WTC11 (cell line): Measurements from ENCODE around the gene FANK1.

Experiments used
- CREB1 ChIP-seq: sonication (generic); formaldehyde crosslinking; IDR thresholded peaks from 2 replicates; pipeline ENCODE4 v1.8.0; 2023; ENCODE audit warnings: mild to moderate bottlenecking, missing genetic modification reagents
- FOXJ3 ChIP-seq: sonication (generic); formaldehyde crosslinking; IDR thresholded peaks from 2 replicates; pipeline ENCODE4 v1.9.0; 2021; ENCODE audit warnings: missing genetic modification reagents, mild to moderate bottlenecking, borderline replicate concordance
- NFATC4 ChIP-seq: fragments of 250-450 bp; sonication (Bioruptor Pico); IDR thresholded peaks from 2 replicates; pipeline ENCODE4 v1.9.0; 2021; ENCODE audit warnings: mild to moderate bottlenecking
- NFYB ChIP-seq: sonication (generic); formaldehyde crosslinking; conservative IDR thresholded peaks from 2 replicates; pipeline ENCODE4 v1.8.0; 2022; ENCODE audit warnings: low read depth, missing genetic modification reagents
- NR2C2 ChIP-seq: sonication (generic); formaldehyde crosslinking; IDR thresholded peaks from 2 replicates; pipeline ENCODE4 v1.8.0; 2022; ENCODE audit warnings: mild to moderate bottlenecking, missing genetic modification reagents
- PRRX2 ChIP-seq: fragments of 250-450 bp; sonication (Bioruptor Pico); IDR thresholded peaks from 2 replicates; pipeline ENCODE4 v1.8.0; 2021; ENCODE audit warnings: mild to moderate bottlenecking
- RELA ChIP-seq: sonication (generic); formaldehyde crosslinking; IDR thresholded peaks from 2 replicates; pipeline ENCODE4 v1.8.1; 2022; ENCODE audit warnings: missing genetic modification reagents, mild to moderate bottlenecking, borderline replicate concordance
- TP53 ChIP-seq: sonication (generic); formaldehyde crosslinking; IDR thresholded peaks from 2 replicates; pipeline ENCODE4 v1.8.1; 2023; ENCODE audit warnings: mild to moderate bottlenecking, missing genetic modification reagents
- ZNF263 ChIP-seq: sonication (generic); formaldehyde crosslinking; IDR thresholded peaks from 2 replicates; pipeline ENCODE4 v1.8.1; 2022; ENCODE audit warnings: low read depth, mild to moderate bottlenecking, moderate library complexity, missing genetic modification reagents
- TF ChIP-seq, protein P1 (sequence below): fragments of 200-600 bp; IDR thresholded peaks from 2 replicates; pipeline ENCODE4 v1.8.0; 2022; ENCODE audit warnings: antibody characterized with exemption
- TF ChIP-seq, protein P2 (sequence below): sonication (generic); formaldehyde crosslinking; IDR thresholded peaks from 2 replicates; pipeline ENCODE4 v1.8.0; 2022; ENCODE audit warnings: mild to moderate bottlenecking, missing genetic modification reagents
- TF ChIP-seq, protein P3 (sequence below): sonication (generic); formaldehyde crosslinking; IDR thresholded peaks from 2 replicates; pipeline ENCODE4 v1.8.1; 2023; ENCODE audit warnings: mild to moderate bottlenecking, missing genetic modification reagents
- TF ChIP-seq, protein P4 (sequence below): sonication (generic); formaldehyde crosslinking; IDR thresholded peaks from 2 replicates; pipeline ENCODE4 v1.8.0; 2023; ENCODE audit warnings: missing genetic modification reagents, mild to moderate bottlenecking, borderline replicate concordance

DNA sequence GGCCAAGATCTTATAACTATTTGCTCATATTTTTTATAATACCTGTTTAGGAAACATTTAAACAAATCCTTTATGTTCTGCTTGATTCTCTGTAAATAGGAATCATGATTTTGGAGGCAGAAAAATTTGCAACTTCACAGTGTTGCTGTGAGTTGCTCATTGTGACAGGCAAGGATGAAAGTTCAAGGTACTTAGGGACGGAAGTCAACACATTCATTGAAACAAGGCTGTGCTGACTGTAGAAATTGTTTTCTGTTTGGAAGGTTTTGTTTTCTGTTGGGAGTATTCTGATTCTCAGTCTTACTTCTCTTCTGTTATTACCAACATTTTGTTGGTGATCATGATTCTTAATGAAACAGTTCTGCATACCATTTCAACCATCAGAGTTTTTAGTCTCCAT, 54.9 kb downstream of the FANK1 start:
- no peak for TF ChIP-seq FOXJ3 (CRISPR knock-in tag)
- no peak for TF ChIP-seq CREB1 (CRISPR knock-in tag)
- TF ChIP-seq NFYB: no peak
- TF ChIP-seq, protein P1, sequence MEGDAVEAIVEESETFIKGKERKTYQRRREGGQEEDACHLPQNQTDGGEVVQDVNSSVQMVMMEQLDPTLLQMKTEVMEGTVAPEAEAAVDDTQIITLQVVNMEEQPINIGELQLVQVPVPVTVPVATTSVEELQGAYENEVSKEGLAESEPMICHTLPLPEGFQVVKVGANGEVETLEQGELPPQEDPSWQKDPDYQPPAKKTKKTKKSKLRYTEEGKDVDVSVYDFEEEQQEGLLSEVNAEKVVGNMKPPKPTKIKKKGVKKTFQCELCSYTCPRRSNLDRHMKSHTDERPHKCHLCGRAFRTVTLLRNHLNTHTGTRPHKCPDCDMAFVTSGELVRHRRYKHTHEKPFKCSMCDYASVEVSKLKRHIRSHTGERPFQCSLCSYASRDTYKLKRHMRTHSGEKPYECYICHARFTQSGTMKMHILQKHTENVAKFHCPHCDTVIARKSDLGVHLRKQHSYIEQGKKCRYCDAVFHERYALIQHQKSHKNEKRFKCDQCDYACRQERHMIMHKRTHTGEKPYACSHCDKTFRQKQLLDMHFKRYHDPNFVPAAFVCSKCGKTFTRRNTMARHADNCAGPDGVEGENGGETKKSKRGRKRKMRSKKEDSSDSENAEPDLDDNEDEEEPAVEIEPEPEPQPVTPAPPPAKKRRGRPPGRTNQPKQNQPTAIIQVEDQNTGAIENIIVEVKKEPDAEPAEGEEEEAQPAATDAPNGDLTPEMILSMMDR: no peak
- TF ChIP-seq NFATC4 (CRISPR knock-in tag): no peak
- TF ChIP-seq, protein P2, sequence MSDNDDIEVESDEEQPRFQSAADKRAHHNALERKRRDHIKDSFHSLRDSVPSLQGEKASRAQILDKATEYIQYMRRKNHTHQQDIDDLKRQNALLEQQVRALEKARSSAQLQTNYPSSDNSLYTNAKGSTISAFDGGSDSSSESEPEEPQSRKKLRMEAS (CRISPR knock-in tag): no peak
- TF ChIP-seq, protein P3, sequence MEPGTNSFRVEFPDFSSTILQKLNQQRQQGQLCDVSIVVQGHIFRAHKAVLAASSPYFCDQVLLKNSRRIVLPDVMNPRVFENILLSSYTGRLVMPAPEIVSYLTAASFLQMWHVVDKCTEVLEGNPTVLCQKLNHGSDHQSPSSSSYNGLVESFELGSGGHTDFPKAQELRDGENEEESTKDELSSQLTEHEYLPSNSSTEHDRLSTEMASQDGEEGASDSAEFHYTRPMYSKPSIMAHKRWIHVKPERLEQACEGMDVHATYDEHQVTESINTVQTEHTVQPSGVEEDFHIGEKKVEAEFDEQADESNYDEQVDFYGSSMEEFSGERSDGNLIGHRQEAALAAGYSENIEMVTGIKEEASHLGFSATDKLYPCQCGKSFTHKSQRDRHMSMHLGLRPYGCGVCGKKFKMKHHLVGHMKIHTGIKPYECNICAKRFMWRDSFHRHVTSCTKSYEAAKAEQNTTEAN (CRISPR knock-in tag): no peak
- no peak for TF ChIP-seq NR2C2 (CRISPR knock-in tag)
- TF ChIP-seq TP53 (CRISPR knock-in tag): no peak
- TF ChIP-seq, protein P4, sequence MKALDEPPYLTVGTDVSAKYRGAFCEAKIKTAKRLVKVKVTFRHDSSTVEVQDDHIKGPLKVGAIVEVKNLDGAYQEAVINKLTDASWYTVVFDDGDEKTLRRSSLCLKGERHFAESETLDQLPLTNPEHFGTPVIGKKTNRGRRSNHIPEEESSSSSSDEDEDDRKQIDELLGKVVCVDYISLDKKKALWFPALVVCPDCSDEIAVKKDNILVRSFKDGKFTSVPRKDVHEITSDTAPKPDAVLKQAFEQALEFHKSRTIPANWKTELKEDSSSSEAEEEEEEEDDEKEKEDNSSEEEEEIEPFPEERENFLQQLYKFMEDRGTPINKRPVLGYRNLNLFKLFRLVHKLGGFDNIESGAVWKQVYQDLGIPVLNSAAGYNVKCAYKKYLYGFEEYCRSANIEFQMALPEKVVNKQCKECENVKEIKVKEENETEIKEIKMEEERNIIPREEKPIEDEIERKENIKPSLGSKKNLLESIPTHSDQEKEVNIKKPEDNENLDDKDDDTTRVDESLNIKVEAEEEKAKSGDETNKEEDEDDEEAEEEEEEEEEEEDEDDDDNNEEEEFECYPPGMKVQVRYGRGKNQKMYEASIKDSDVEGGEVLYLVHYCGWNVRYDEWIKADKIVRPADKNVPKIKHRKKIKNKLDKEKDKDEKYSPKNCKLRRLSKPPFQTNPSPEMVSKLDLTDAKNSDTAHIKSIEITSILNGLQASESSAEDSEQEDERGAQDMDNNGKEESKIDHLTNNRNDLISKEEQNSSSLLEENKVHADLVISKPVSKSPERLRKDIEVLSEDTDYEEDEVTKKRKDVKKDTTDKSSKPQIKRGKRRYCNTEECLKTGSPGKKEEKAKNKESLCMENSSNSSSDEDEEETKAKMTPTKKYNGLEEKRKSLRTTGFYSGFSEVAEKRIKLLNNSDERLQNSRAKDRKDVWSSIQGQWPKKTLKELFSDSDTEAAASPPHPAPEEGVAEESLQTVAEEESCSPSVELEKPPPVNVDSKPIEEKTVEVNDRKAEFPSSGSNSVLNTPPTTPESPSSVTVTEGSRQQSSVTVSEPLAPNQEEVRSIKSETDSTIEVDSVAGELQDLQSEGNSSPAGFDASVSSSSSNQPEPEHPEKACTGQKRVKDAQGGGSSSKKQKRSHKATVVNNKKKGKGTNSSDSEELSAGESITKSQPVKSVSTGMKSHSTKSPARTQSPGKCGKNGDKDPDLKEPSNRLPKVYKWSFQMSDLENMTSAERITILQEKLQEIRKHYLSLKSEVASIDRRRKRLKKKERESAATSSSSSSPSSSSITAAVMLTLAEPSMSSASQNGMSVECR: no peak
- TF ChIP-seq PRRX2 (CRISPR knock-in tag): no peak
- TF ChIP-seq ZNF263 (CRISPR knock-in tag): no peak
- TF ChIP-seq RELA (CRISPR knock-in tag): no peak
